Esophagus muscularis mucosa (tissue), 4 donors: ENCODE results near the gene PDGFA.

Source experiments
- CTCF ChIP-seq, 3 experiments: fragments of 200-600 bp in 2 of 3; fragments of 450-650 bp in 1 of 3; sonication (generic) in 2 of 3; IDR thresholded peaks; one replicate each; pipeline ENCODE4 v1.5.1; 2017 to 2019; ENCODE audit warnings: antibody characterized with exemption in 3 of 3, mild to moderate bottlenecking in 2 of 3, moderate library complexity in 1 of 3
- EP300 ChIP-seq: sonication (generic); formaldehyde crosslinking; IDR thresholded peaks from one replicate; pipeline ENCODE4 v1.6.1; 2017; ENCODE audit warnings: antibody characterized with exemption
- POLR2A ChIP-seq: fragments of 450-650 bp; IDR thresholded peaks from one replicate; pipeline ENCODE4 v1.6.1; 2017; ENCODE audit warnings: antibody characterized with exemption, moderate library complexity, mild to moderate bottlenecking, low read depth
- POLR2AphosphoS5 ChIP-seq, 2 donors: sonication (generic); formaldehyde crosslinking; IDR thresholded peaks; one replicate each; pipeline ENCODE4 v1.6.1; 2017; ENCODE audit warnings: antibody characterized with exemption in 2 of 2

GRCh38 chr7:560966-561630, 41.5 kb upstream of the PDGFA start:
- no peak for TF ChIP-seq POLR2AphosphoS5 (IDR thresholded peaks at IDR 0.05)
- TF ChIP-seq POLR2A: no peak
- no peak for TF ChIP-seq CTCF (IDR thresholded peaks at IDR 0.05)
- TF ChIP-seq EP300: no peak
